HG02642 (cell line): ENCODE measurements around the gene CCDC180.
"Not testable (repeated sequence)": the region's sequence is repeated elsewhere in the genome, so short reads cannot be mapped to it uniquely, and the experiment has no call there.

Source experiments
- ATAC-seq: cut with Tn5 transposase; IDR thresholded peaks from one replicate; pipeline ENCODE4 v1.9.1; 2021; ENCODE audit warnings: mild to moderate bottlenecking; ENCODE audit not compliant: unreplicated experiment, poor library complexity

Gene CCDC180

GRCh38 chr9:97310023-97310422 is 2.6 kb downstream of the CCDC180 start:
- ATAC-seq = no peak

- ATAC-seq = no peak
These were observed 3.4 kb downstream of the CCDC180 start for GRCh38 chr9:97310896-97311295.

GRCh38 chr9:97311798-97312500 is 4.5 kb downstream of the CCDC180 start:
- ATAC-seq = no peak

GRCh38 chr9:97312556-97312955 is 5.1 kb downstream of the CCDC180 start:
- no peak for ATAC-seq

- ATAC-seq = no peak
These were observed 5.8 kb downstream of the CCDC180 start for GRCh38 chr9:97313243-97313642.

- ATAC-seq = no peak
These were observed 6.3 kb downstream of the CCDC180 start for GRCh38 chr9:97313746-97314145.

GRCh38 chr9:97314503-97314902 is 7.0 kb downstream of the CCDC180 start:
- ATAC-seq = no peak

- no peak for ATAC-seq
These were observed 8.1 kb downstream of the CCDC180 start for GRCh38 chr9:97315550-97315949.

- no peak for ATAC-seq
These were observed 9.4 kb downstream of the CCDC180 start for GRCh38 chr9:97316904-97317303.

GRCh38 chr9:97318433-97318832 is 11.0 kb downstream of the CCDC180 start:
- ATAC-seq = no peak

- no peak for ATAC-seq
These were observed 11.9 kb downstream of the CCDC180 start for GRCh38 chr9:97319395-97319794.

- ATAC-seq = no peak
These were observed 12.7 kb downstream of the CCDC180 start for GRCh38 chr9:97320080-97320642.

- no peak for ATAC-seq
These were observed 13.8 kb downstream of the CCDC180 start for GRCh38 chr9:97321251-97321650.

- ATAC-seq = no peak
These were observed 14.2 kb downstream of the CCDC180 start for GRCh38 chr9:97321691-97322090.

GRCh38 chr9:97322105-97322504 is 14.6 kb downstream of the CCDC180 start:
- ATAC-seq = no peak

- ATAC-seq = no peak
These were observed 17.5 kb downstream of the CCDC180 start for GRCh38 chr9:97324954-97325353.

GRCh38 chr9:97327562-97327961 is 20.1 kb downstream of the CCDC180 start:
- no peak for ATAC-seq

- ATAC-seq = no peak
These were observed 25.5 kb downstream of the CCDC180 start for GRCh38 chr9:97332993-97333392.

- not testable (repeated sequence) for ATAC-seq
These were observed 28.2 kb downstream of the CCDC180 start for GRCh38 chr9:97335622-97336021.

GRCh38 chr9:97348871-97349270 is 41.4 kb downstream of the CCDC180 start:
- ATAC-seq = no peak

GRCh38 chr9:97349400-97349799 is 41.9 kb downstream of the CCDC180 start:
- no peak for ATAC-seq

GRCh38 chr9:97354637-97355036 is 47.2 kb downstream of the CCDC180 start:
- ATAC-seq = no peak
